Measurements from ENCODE around the gene SLX9.

Gene SLX9

GRCh38 chr21:44907966-44908895 lies 31.6 kb upstream of the SLX9 start:
- TF ChIP-seq, protein P1, sequence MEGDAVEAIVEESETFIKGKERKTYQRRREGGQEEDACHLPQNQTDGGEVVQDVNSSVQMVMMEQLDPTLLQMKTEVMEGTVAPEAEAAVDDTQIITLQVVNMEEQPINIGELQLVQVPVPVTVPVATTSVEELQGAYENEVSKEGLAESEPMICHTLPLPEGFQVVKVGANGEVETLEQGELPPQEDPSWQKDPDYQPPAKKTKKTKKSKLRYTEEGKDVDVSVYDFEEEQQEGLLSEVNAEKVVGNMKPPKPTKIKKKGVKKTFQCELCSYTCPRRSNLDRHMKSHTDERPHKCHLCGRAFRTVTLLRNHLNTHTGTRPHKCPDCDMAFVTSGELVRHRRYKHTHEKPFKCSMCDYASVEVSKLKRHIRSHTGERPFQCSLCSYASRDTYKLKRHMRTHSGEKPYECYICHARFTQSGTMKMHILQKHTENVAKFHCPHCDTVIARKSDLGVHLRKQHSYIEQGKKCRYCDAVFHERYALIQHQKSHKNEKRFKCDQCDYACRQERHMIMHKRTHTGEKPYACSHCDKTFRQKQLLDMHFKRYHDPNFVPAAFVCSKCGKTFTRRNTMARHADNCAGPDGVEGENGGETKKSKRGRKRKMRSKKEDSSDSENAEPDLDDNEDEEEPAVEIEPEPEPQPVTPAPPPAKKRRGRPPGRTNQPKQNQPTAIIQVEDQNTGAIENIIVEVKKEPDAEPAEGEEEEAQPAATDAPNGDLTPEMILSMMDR (conservative IDR thresholded peaks at IDR 0.05) = no peak
- no peak for TF ChIP-seq ZFX (IDR thresholded peaks at IDR 0.05)
- no peak overlapping the region for H3K27ac ChIP-seq

DNA sequence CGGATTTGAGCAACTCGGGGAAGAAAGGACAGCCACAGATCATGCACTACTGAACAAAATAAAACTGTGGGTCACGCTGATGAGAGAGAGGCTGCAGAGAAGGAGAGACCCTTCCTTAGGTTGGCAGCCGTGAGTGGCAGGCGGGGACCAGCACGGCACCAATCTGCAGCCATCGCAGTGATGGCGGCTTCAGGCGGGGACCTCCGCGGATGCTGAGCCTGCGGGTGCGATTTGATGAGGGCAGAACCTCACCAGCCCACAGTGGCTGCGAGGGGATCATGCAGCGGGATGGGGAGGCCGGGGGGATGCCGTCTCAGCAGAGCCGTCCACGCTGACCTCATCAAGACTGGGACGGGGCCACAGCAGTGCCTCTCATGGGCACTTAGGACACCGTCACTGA lies 30.9 kb upstream of the SLX9 start:
- no peak overlapping the region for H3K27ac ChIP-seq
- TF ChIP-seq, protein P1 (conservative IDR thresholded peaks at IDR 0.05) = no peak
- TF ChIP-seq ZFX (IDR thresholded peaks at IDR 0.05) = no peak

- TF ChIP-seq, protein P1 (conservative IDR thresholded peaks at IDR 0.05) = no peak
- TF ChIP-seq ZFX (IDR thresholded peaks at IDR 0.05) = no peak
- no peak overlapping the region for H3K27ac ChIP-seq
Measured at GRCh38 chr21:44909719-44910118, 30.1 kb upstream of the SLX9 start.

GRCh38 chr21:44910229-44911067 lies 29.4 kb upstream of the SLX9 start:
- peak overlapping the region; percentile 71 for H3K27ac ChIP-seq
- TF ChIP-seq ZFX (IDR thresholded peaks at IDR 0.05) = no peak
- TF ChIP-seq, protein P1 (conservative IDR thresholded peaks at IDR 0.05) = no peak

DNA sequence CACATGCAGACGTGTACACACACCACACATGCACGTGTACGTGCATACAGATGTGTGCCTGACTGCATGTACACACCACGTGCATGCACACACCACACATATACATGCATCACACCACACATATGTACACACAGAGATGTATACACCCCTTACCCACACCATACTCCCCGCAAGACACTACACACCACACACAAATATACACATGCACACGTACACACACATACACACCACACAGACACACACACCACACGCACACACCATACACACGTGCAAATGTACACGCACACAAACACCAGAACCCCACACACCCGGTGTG lies 28.8 kb upstream of the SLX9 start:
- H3K27ac ChIP-seq = peak overlapping the region; percentile 71
- no peak for TF ChIP-seq ZFX (IDR thresholded peaks at IDR 0.05)
- TF ChIP-seq, protein P1 (conservative IDR thresholded peaks at IDR 0.05) = no peak

DNA sequence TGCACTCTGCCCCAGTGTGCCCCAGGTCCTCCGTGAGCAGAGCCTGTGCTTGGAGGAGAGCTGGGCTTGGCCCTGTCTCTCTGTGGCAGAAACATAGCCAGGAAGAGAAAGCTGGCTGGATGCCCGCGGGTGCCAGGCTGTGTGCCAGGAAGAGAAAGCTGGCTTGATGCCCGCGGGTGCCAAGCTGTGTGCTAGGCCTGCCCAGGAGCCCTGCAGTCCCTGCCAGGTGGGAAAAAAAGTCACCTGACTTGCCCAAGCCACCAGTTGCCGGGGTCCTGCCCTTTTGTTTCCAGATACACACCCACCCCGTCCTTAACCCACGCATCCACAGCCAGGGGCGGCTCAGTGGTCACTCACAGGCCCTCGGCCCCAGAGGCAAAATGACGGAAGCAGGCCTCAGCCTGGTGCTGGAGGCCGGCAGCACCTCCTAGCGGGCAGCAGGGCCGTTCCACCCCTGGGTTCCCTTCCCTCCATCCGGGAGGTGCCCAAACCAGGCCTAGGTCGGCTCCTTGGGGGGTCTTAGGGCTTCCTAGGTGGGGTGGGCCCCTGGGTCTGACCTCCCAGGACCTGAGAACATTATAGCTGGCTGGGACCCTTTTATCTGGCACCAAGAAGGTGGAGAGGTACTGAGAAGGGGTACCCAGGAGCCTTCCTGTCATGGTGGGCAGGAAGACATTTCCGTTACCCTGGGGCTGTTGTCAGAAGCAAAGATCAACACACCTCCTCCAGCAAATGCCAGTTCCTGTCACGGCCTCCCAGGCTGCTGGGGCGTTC lies 28.3 kb upstream of the SLX9 start:
- TF ChIP-seq ZFX (IDR thresholded peaks at IDR 0.05) = peak; percentile 66; the same call in 1 of the 2 replicates
- TF ChIP-seq, protein P1 (conservative IDR thresholded peaks at IDR 0.05) = peak; percentile 89
- H3K27ac ChIP-seq = peak overlapping the region; percentile 71

Measured in C4-2B (cell line).